Renal cortical epithelial cell (primary cell): Measurements from ENCODE around the gene ANKRD13A. TPM values are rescaled to one million over a fixed set of nuclear protein-coding genes. Genes with fewer than 3 reads are reported as not detected.
"Not testable (repeated sequence)": the region's sequence is repeated elsewhere in the genome, so short reads cannot be mapped to it uniquely, and the experiment has no call there.

Source experiments
- DNase-seq: peaks from one replicate; pipeline ENCODE4 v3.0.0-alpha.2; 2011; ENCODE audit warnings: low read depth
- total RNA-seq: library from RNA; depleted of rRNA; stranded (reverse); fragments of >200 nt; gene quantifications from 2 replicates; pipeline ENCODE4 v1.2.3, GENCODE V29; 2014

ANKRD13A gene
- total RNA-seq, 1 donor from 2014 or later = 79.6 TPM

DNA sequence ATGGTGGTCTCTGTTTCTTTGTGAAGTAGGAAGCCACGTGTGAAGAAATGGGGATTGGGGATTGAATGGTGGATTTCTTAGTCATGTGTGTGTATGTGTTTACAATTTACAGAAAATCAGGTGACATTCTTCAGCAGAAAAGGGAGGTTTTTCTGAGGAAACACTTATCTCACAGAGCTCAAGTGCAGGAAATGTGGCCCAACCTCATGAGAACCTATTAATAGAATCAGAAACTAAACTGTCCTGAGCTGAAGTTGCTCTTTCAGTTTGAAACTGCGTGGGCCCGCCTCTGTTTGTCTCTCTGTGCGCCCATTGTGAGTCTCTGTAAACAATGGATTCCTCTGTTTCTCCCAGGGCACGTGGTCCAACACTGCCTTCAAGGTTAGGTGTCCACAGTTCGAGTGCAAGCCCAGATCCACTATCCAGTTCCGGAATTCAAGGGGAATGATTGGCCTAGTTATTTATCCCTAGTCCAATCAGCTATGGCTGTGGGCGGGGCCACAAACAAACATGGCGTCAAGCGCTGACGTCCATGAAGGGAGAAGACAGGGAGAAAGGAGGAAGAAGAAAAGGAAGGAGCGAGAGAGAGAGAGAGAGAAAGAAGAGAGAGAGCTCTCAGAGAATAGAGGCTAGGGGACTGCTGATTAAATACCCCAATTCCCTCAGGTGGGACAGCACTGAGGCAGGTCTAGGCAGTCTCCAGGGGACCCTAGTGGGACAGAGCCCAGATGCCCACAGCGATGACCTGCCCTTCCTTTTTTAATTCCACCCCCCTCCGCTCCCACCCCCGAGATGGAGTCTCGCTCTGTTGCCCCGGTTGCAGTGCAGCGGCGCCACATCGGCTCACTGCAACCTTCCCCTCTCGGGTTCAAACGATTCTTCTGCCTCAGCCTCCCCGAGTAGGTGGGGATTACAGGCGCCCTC, 80.5 kb downstream of the ANKRD13A start:
- DNase-seq = no peak

DNA sequence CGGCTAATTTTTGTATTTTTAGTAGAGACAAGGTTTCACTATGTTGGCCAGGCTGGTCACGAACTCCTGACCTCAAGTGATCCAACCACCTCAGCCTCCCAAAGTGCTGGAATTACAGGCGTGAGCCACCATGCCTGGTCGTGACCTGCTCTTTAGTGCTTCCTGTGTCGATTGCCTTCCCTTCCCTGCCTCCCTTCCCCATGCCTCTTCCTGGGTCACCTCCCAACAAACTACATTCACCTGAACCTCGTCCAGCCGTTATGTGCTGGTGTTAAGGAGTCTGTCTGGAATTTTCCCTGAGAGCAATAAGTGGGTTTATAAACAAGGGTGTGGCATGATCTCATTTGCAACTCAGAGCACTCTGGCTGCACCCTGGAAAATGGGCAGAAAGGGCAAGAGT, 81.2 kb downstream of the ANKRD13A start:
- no peak for DNase-seq

DNA sequence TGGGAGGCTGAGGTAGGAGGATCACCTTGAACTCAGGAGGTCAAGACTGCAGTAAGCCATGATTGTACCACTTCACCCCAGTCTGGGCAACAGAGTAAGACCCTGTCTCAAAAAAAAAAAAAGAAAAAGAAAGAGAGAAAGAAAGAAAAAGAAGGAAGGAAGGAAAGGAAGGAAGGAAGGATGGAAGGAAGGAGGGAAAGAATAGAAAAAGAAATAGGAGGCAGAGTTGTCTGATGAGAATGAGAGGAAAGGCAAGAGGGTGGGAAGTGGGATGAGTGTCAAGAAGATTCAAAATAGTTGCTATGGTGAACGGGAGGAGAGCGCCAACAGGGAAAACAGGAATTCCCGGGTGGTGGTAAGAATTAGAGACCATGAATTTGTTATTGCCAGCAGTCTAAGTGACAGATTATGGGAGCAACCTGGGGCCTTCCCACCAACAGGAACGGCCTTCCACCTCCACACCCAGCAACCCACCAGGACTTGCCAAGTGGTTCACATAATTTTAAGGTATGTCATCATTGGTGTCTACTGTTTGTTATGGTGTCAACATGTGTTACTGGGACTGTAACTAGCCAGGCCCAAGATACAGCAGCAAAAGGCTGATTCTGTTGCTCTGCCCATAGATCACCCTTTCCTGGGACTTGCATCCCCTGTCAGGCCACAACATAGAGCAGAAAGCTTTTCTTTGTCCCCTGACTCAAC, 85.2 kb downstream of the ANKRD13A start:
- no peak for DNase-seq

DNA sequence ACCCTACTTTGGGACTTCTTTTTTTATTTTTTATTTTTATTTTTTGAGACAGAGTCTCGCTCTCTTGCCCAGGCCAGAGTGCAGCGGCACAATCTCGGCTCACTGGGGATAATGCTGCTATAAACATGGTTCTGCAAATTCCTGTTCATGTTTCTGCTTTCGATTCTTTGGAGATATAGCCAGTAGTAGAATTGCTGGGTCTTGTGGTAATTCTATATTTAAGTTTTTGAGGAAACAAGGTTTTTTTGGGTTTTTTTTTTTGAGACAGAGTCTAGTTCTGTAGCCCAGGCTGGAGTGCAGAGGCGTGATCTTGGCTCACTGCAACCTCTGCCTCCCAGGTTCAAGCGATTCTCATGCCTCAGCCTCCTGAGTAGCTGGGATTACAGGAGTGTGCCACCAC, 89.0 kb downstream of the ANKRD13A start:
- not testable (repeated sequence) for DNase-seq

DNA sequence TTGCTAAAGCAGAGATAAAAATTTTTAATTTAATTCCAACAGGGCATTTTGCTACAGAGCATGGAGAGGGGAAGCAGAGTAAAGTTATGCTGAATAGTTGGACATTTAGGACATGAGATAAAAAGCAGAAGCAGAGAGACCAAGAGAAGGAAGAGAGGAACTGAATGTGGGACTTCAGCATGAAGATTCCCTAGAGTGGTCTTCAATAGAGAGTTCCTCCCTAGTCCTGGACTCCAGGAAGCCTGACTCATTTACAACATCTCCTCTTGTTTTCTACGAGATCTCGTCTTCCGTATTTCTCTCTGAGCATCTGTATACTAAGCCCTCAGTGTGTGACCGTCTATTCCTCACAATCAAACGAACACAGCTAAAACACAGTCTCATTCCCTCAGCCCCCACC, 89.7 kb downstream of the ANKRD13A start:
- DNase-seq = no peak

Other genes starting within 250 kb of the ANKRD13A start
- 0.69 and 5.3 TPM in 2 replicates for gene TRPV4, start 166.0 kb upstream of the ANKRD13A start, total RNA-seq
- 45.4 and 57.3 TPM in 2 replicates for gene GLTP, start 118.9 kb upstream of the ANKRD13A start, total RNA-seq
- 3.6 and 13.3 TPM in 2 replicates for gene TCHP, start 99.2 kb upstream of the ANKRD13A start, total RNA-seq
- 26.4 and 51.5 TPM in 2 replicates for gene GIT2, start 3.1 kb upstream of the ANKRD13A start, total RNA-seq
- 5.4 and 31.7 TPM in 2 replicates for gene C12orf76, start 49.1 kb downstream of the ANKRD13A start, total RNA-seq
- 10.2 and 27.8 TPM in 2 replicates for gene IFT81, start 124.9 kb downstream of the ANKRD13A start, total RNA-seq